Fibroblast of lung (primary cell): ENCODE measurements around the gene LYPD6B.

Experiments
- CTCF ChIP-seq, 2 donors: IDR thresholded peaks in 1 of 2; conservative IDR thresholded peaks in 1 of 2; 1 replicate in 1 of 2; 2 replicates in 1 of 2; pipeline ENCODE4 v1.5.1; 2011 to 2012; ENCODE audit warnings: low read length in 2 of 2, control low read depth in 1 of 2, inconsistent platforms in 1 of 2, low read depth in 1 of 2, mild to moderate bottlenecking in 1 of 2
- EZH2 ChIP-seq: IDR thresholded peaks from 2 replicates; pipeline ENCODE4 v1.5.1; 2012; ENCODE audit warnings: low read length, control low read depth, mild to moderate bottlenecking; ENCODE audit errors: missing control alignments

GRCh38 chr2:149224543-149224942 lies 186.0 kb downstream of the LYPD6B start:
- no peak for TF ChIP-seq CTCF (conservative IDR thresholded peaks at IDR 0.05 in 1 of 2, IDR thresholded peaks at IDR 0.05 in 1 of 2; ENCODE audit: low read depth in 1 of 2, low read length in 2 of 2)
- TF ChIP-seq EZH2, result no peak
